Stomach (tissue), 9 donors: ENCODE measurements around the gene LGALS4. TPM values are rescaled to one million over a fixed set of nuclear protein-coding genes. Genes with fewer than 3 reads are reported as not detected.
"Not testable (repeated sequence)": the region's sequence is repeated elsewhere in the genome, so short reads cannot be mapped to it uniquely, and the experiment has no call there.

Experiments used
- DNase-seq, 2 donors: peaks; one replicate each; pipeline versions ENCODE4 v3.0.0 to v3.0.0-alpha.2; 2013 to 2019
- H3K27ac ChIP-seq, 5 donors: fragments of 200-600 bp in 4 of 5; sonication (generic) in 4 of 5; one replicate each; pipeline ENCODE4 v1.5.1; 2013 to 2019; ENCODE audit warnings: mild to moderate bottlenecking in 1 of 5, moderate library complexity in 1 of 5
- H3K27me3 ChIP-seq, 3 donors: fragments of 200-600 bp; sonication (generic); one replicate each; pipeline ENCODE4 v1.5.1; 2017 to 2019; ENCODE audit warnings: mixed run types in 1 of 3
- H3K36me3 ChIP-seq, 4 donors: fragments of 200-600 bp; sonication (generic); 1 replicate in 3 of 4; 2 replicates in 1 of 4; pipeline ENCODE4 v1.5.1; 2016 to 2019
- H3K4me1 ChIP-seq, 4 donors: fragments of 200-600 bp; sonication (generic); one replicate each; pipeline ENCODE4 v1.5.1; 2016 to 2019
- H3K4me3 ChIP-seq, 4 donors: fragments of 200-600 bp; sonication (generic) in 3 of 4; one replicate each; pipeline ENCODE4 v1.5.1; 2016 to 2019; ENCODE audit warnings: mild to moderate bottlenecking in 1 of 4
- H3K9me3 ChIP-seq, 4 donors: fragments of 200-600 bp; sonication (generic); one replicate each; pipeline ENCODE4 v1.5.1; 2016 to 2019
- CTCF ChIP-seq, 7 experiments: fragments of 450-650 bp in 4 of 7; fragments of 200-600 bp in 3 of 7; sonication (generic) in 3 of 7; IDR thresholded peaks; one replicate each; pipeline ENCODE4 v1.5.1; 2016 to 2019; ENCODE audit warnings: antibody characterized with exemption in 7 of 7, control low read depth in 2 of 7, mild to moderate bottlenecking in 1 of 7
- EP300 ChIP-seq: sonication (generic); formaldehyde crosslinking; IDR thresholded peaks from one replicate; pipeline ENCODE4 v1.6.1; 2017; ENCODE audit warnings: antibody characterized with exemption
- POLR2A ChIP-seq, 4 donors: fragments of 450-650 bp; IDR thresholded peaks; one replicate each; pipeline ENCODE4 v1.6.1; 2016; ENCODE audit warnings: antibody characterized with exemption in 4 of 4, control low read depth in 2 of 4, mild to moderate bottlenecking in 1 of 4, moderate library complexity in 1 of 4
- POLR2AphosphoS5 ChIP-seq, 3 donors: sonication (generic); formaldehyde crosslinking; IDR thresholded peaks; one replicate each; pipeline ENCODE4 v1.6.1; 2016; ENCODE audit warnings: antibody characterized with exemption in 3 of 3
- WGBS, 5 donors: extraction: QIAGEN DNeasy Blood & Tissue Kit in 3 of 5; methylation state at CpG; one replicate each; pipeline versions ENCODE4 v1.1.5 to v1.1.7; 2013 to 2018; 5-methylcytosine and 5-hydroxymethylcytosine counted together
- intact Hi-C: fragments of 100-400 bp; cut with DNase I; formaldehyde crosslinking; loops from one replicate; pipeline ENCODE4 v1.15.1; 2023; ENCODE audit warnings: low total_unique reads
- polyA plus RNA-seq, 3 donors: library from polyadenylated mRNA; stranded (reverse); fragments of 200-250 nt; gene quantifications; one replicate each; pipeline ENCODE4 v1.2.3, GENCODE V29; 2013
- total RNA-seq, 5 donors: library from RNA; depleted of rRNA; stranded (reverse); fragments of >200 nt; gene quantifications; one replicate each; pipeline versions ENCODE4 v1.1.0 to v1.2.3, GENCODE V29; 2014 to 2016
- donor health status: healthy with polysubstance abuse.
- donor health status: Bipolar disorder and iron deficiency.
- donor health status: healthy.

LGALS4 gene
- total and polyA plus RNA-seq, 8 donors, result 23.5 to 1,765 (median 113) TPM

GRCh38 chr19:38803543-38803942, 9.2 kb downstream of the LGALS4 start:
- no peak for DNase-seq
- TF ChIP-seq CTCF (IDR thresholded peaks at IDR 0.05), result no peak
- no peak for TF ChIP-seq EP300
- TF ChIP-seq POLR2A (IDR thresholded peaks at IDR 0.05), result no peak
- no peak for TF ChIP-seq POLR2AphosphoS5 (IDR thresholded peaks at IDR 0.05)
- intact Hi-C loops, result no loop called here
- no peaks in the 10 kb centered on the region for H3K9me3 ChIP-seq
- H3K36me3 ChIP-seq, result peaks cover 0 to 44% (median 32%) of the 10 kb centered on the region in 4 donors
- WGBS, 5 donors, result 88 to 93% (median 90%) methylated on average over 10 of the region's 10 CpGs
- H3K4me3 ChIP-seq, result no peak overlapping the region
- H3K4me1 ChIP-seq, result peaks cover 0 to 9% (median 0%) of the 10 kb centered on the region in 4 donors
- H3K27me3 ChIP-seq, result no peaks in the 10 kb centered on the region
- no peak overlapping the region for H3K27ac ChIP-seq

- WGBS, 5 donors, result 87 to 94% (median 91%) methylated on average over 12 of the region's 12 CpGs
- Histone ChIP-seq H3K4me1 (peaks cover 0 to 9% (median 0%) of the 10 kb centered on the region in 4 donors), H3K9me3 (no peaks in the 10 kb centered on the region), H3K27me3 (no peaks in the 10 kb centered on the region), H3K27ac (no peak overlapping the region), H3K36me3 (peaks cover 0 to 44% (median 32%) of the 10 kb centered on the region in 4 donors), H3K4me3 (no peak overlapping the region)
- intact Hi-C loops, result no loop called here
- DNase-seq, result no peak
- TF ChIP-seq CTCF (IDR thresholded peaks at IDR 0.05) (no peak), EP300 (no peak), POLR2A (IDR thresholded peaks at IDR 0.05) (no peak), POLR2AphosphoS5 (IDR thresholded peaks at IDR 0.05) (no peak)
Observed at GRCh38 chr19:38801359-38802095, 11.2 kb downstream of the LGALS4 start.

DNA sequence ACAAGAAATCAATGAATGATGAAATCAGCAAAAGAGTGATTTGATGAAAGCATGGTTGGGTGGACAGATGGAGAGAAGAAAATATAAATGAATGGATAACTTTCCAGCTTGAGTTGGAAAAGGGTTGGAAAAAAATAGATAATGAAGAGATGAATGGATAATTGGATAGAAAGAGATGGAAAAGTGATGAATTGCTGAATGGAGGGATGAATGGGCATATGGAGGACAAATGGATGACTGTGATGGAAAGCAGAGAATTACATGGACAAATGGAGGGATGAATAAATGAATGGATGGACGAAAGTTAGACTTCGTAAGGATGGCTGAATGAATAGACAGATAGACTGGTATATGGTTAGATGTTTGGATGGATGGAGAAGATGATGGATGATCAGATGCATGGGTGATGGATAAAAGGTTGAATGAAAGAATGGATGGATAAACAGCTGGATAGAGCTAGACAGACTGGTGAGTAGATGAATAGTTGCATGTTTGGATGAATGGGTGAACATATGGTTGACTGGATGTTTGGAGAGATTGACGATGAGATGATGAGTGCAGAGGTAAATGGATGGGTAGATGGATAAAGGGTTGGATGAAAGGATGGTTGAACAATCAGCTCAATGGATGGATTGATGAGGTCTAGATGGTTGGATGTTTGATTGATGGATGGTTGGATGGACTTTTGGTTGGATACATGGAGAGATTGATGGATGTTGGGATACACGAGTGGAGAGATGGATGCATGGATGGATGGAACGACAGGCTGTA, 12.0 kb downstream of the LGALS4 start:
- H3K27ac ChIP-seq, result no peak overlapping the region
- H3K27me3 ChIP-seq, result no peaks in the 10 kb centered on the region
- H3K4me1 ChIP-seq, result peaks cover 0 to 9% (median 0%) of the 10 kb centered on the region in 4 donors
- peaks cover 0 to 37% (median 31%) of the 10 kb centered on the region in 4 donors for H3K36me3 ChIP-seq
- no peak for DNase-seq
- no peak for TF ChIP-seq EP300
- TF ChIP-seq CTCF (IDR thresholded peaks at IDR 0.05), result no peak
- intact Hi-C loops, result no loop called here
- H3K9me3 ChIP-seq, result no peaks in the 10 kb centered on the region
- 86 to 95% (median 94%) methylated on average over 5 of the region's 5 CpGs for WGBS, 5 donors
- H3K4me3 ChIP-seq, result no peak overlapping the region

DNA sequence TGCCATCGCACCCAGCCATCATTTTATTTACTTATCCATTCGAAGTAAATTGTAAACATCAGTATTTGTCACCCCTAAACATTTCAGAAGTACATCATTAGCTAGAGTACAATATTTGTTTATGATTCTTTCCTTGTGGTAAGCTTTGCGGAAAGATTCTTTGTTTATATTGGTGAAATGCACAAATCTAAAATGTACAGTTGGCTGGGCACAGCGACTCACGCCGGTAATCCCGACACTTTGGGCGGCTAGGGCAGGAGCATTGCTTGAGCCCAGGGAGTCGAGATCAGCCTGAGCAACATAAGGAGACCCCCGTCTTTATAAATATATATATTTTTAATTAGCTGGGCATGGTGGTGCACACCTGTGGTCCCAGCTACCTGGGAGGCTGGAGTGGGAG, 13.6 kb downstream of the LGALS4 start:
- no peak for DNase-seq
- WGBS, 5 donors, result 69 to 83% (median 78%) methylated on average over 10 of the region's 10 CpGs
- no peak for TF ChIP-seq POLR2AphosphoS5 (IDR thresholded peaks at IDR 0.05)
- no peak for TF ChIP-seq EP300
- no peak for TF ChIP-seq CTCF (IDR thresholded peaks at IDR 0.05)
- no peak for TF ChIP-seq POLR2A (IDR thresholded peaks at IDR 0.05)
- H3K27me3 ChIP-seq, result no peaks in the 10 kb centered on the region
- H3K4me1 ChIP-seq, result peaks cover 0 to 6% (median 0%) of the 10 kb centered on the region in 4 donors
- no peaks in the 10 kb centered on the region for H3K9me3 ChIP-seq
- H3K27ac ChIP-seq, result peak overlapping the region in 1 of 5 donors; percentile 50
- intact Hi-C loops, result no loop called here
- no peak overlapping the region for H3K4me3 ChIP-seq
- peaks cover 0 to 30% (median 28%) of the 10 kb centered on the region in 4 donors for H3K36me3 ChIP-seq

GRCh38 chr19:38797781-38798180, 15.0 kb downstream of the LGALS4 start:
- 89 to 96% (median 91%) methylated on average over 13 to 27 of the region's 33 CpGs; no CpG with 5 or more reads in 2 of the 5 donors for WGBS, 5 donors

More at GRCh38 chr19:38797781-38798180, 15.0 kb downstream of the LGALS4 start:
- H3K4me3 ChIP-seq, H3K27me3 ChIP-seq, H3K4me1 ChIP-seq, intact Hi-C loops, H3K9me3 ChIP-seq, DNase-seq, H3K27ac ChIP-seq: not testable (repeated sequence)
- H3K36me3 ChIP-seq, result peaks cover 0 to 19% (median 19%) of the 10 kb centered on the region in 4 donors
